Neural progenitor cell (in vitro differentiated cells): ENCODE results near the gene ZBTB20.

Source experiments
- EZH2 ChIP-seq: fragments of 200-600 bp; sonication (generic); IDR thresholded peaks from 2 replicates; pipeline ENCODE4 v1.6.1; 2017; ENCODE audit warnings: antibody characterized with exemption, mild to moderate bottlenecking, moderate library complexity
- TF ChIP-seq, protein P1 (sequence below): fragments of 200-600 bp; sonication (generic); IDR thresholded peaks from 2 replicates; pipeline ENCODE4 v1.5.1; 2017; ENCODE audit warnings: antibody characterized with exemption, mild to moderate bottlenecking

DNA sequence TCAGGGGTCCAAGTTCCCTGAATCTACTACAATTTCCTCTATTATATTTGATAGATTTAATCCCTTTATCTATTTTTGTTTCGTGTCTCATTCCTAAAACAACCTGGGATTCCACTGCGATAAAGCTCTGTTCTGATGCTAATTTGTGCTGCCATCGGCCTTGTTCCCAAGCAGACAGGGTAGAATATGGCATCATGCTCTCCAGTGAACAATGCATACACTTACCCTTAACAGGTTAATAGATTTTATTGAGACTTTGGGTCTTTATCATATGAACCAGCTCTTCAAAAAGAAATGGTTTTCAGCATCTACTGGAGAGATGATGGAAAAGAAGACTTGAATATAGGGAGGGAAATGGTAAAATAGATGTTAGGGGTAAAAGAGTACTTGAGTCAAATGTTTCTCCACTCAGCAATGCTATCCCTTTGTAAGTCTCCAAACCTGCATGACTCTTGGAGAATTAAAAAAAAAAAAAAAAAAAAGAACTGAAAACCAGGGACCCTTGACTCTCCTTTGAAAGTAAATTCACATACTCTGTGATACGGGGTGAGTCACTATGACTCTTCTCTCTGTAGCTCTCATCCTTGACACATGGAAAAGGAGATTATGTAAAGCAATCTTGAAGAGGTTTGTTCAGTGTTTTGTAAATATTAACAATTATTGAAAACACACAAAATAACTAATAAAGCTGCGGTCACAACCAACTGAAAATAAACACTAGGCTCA lies 268.8 kb downstream of the ZBTB20 start:
- no peak for TF ChIP-seq EZH2
- TF ChIP-seq, protein P1, sequence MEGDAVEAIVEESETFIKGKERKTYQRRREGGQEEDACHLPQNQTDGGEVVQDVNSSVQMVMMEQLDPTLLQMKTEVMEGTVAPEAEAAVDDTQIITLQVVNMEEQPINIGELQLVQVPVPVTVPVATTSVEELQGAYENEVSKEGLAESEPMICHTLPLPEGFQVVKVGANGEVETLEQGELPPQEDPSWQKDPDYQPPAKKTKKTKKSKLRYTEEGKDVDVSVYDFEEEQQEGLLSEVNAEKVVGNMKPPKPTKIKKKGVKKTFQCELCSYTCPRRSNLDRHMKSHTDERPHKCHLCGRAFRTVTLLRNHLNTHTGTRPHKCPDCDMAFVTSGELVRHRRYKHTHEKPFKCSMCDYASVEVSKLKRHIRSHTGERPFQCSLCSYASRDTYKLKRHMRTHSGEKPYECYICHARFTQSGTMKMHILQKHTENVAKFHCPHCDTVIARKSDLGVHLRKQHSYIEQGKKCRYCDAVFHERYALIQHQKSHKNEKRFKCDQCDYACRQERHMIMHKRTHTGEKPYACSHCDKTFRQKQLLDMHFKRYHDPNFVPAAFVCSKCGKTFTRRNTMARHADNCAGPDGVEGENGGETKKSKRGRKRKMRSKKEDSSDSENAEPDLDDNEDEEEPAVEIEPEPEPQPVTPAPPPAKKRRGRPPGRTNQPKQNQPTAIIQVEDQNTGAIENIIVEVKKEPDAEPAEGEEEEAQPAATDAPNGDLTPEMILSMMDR: no peak
